Transverse colon (tissue), 4 donors: Measurements from ENCODE around the gene ELP6. TPM values are rescaled to one million over a fixed set of nuclear protein-coding genes. Genes with fewer than 3 reads are reported as not detected.
"Not testable (repeated sequence)": the region's sequence is repeated elsewhere in the genome, so short reads cannot be mapped to it uniquely, and the experiment has no call there.

Source experiments
- DNase-seq: peaks from one replicate; pipeline ENCODE4 v3.0.0-alpha.2; 2019
- H3K27ac ChIP-seq, 4 donors: fragments of 200-600 bp; sonication (generic); 2 replicates each; pipeline ENCODE4 v1.5.1; 2016 to 2018; ENCODE audit warnings: inconsistent platforms in 4 of 4
- H3K27me3 ChIP-seq: fragments of 200-600 bp; sonication (generic); 2 replicates; pipeline ENCODE4 v1.5.1; 2017; ENCODE audit warnings: inconsistent platforms
- H3K36me3 ChIP-seq, 4 donors: fragments of 200-600 bp; sonication (generic); 2 replicates each; pipeline ENCODE4 v1.5.1; 2017 to 2019; ENCODE audit warnings: inconsistent platforms in 4 of 4
- H3K4me1 ChIP-seq, 4 donors: fragments of 200-600 bp; sonication (generic); 2 replicates each; pipeline ENCODE4 v1.5.1; 2017 to 2020; ENCODE audit warnings: inconsistent platforms in 4 of 4
- H3K4me3 ChIP-seq, 4 donors: fragments of 200-600 bp; sonication (generic); 1 replicate in 1 of 4; 2 replicates in 3 of 4; pipeline versions ENCODE4 v1.5.1 to v1.6.1; 2017 to 2019; ENCODE audit warnings: inconsistent platforms in 4 of 4
- H3K9me3 ChIP-seq, 2 donors: fragments of 200-600 bp; sonication (generic); 2 replicates each; pipeline ENCODE4 v1.5.1; 2017 to 2019; ENCODE audit warnings: inconsistent platforms in 2 of 2
- EP300 ChIP-seq: sonication (generic); formaldehyde crosslinking; IDR thresholded peaks from one replicate; pipeline ENCODE4 v1.6.1; 2017; ENCODE audit warnings: antibody characterized with exemption, low read depth
- POLR2A ChIP-seq: fragments of 450-650 bp; IDR thresholded peaks from one replicate; pipeline ENCODE4 v1.6.1; 2016; ENCODE audit warnings: antibody characterized with exemption, mild to moderate bottlenecking, moderate library complexity
- POLR2AphosphoS5 ChIP-seq, 3 donors: sonication (generic); formaldehyde crosslinking; IDR thresholded peaks; one replicate each; pipeline ENCODE4 v1.6.1; 2016; ENCODE audit warnings: antibody characterized with exemption in 3 of 3
- WGBS, 2 donors: methylation state at CpG; one replicate each; pipeline ENCODE4 v1.1.5; 2018; ENCODE audit warnings: low coverage in 1 of 2; 5-methylcytosine and 5-hydroxymethylcytosine counted together
- in situ Hi-C, 4 donors: fragments of 200-750 bp; cut with MboI; loops; one replicate each; pipeline versions ENCODE4 v1.15.0 to v1.15.1; 2017; ENCODE audit warnings: low sequenced_read_pairs in 3 of 4, low pct_ligation_motif_present in 1 of 4, low pct_unique_long_range_greater_than_20kb in 1 of 4
- intact Hi-C: fragments of 100-400 bp; cut with DNase I; formaldehyde crosslinking; loops from one replicate; pipeline ENCODE4 v1.15.1; 2023; ENCODE audit warnings: low total_unique reads
- total RNA-seq, 4 donors: library from RNA; depleted of rRNA; stranded (reverse); fragments of >200 nt; gene quantifications; one replicate each; pipeline ENCODE4 v1.1.0, GENCODE V29; 2016
- TF ChIP-seq, protein P1 (sequence below), 5 experiments: fragments of 200-600 bp in 3 of 5; fragments of 450-650 bp in 2 of 5; sonication (generic) in 3 of 5; IDR thresholded peaks; 1 replicate in 2 of 5; 2 replicates in 3 of 5; pipeline ENCODE4 v1.5.1; 2016 to 2017; ENCODE audit warnings: antibody characterized with exemption in 5 of 5, inconsistent platforms in 3 of 5, mild to moderate bottlenecking in 2 of 5, moderate library complexity in 1 of 5

The ELP6 gene
- total RNA-seq, 4 donors from 2014 or later = 1.2 to 55.7 (median 28.3) TPM

DNA sequence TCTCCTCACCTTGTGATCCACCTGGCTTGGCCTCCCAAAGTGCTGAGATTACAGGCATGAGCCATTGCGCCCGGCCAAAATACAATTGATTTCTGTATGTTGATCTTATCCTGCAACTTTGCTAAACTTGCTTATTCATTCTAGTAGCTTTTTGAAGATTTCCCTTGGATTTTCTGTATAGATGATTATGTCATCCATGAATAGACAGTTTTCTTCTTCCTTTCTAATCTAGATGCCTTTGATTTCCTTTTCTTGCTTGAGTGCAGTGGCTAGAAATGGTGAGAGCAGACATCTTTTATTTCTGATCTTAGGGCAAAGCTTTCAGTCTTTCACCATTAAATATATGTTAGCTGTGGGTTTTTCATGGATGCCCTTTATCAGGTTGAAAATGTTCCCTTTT lies 4.4 kb upstream of the ELP6 start:
- H3K4me3 ChIP-seq = no peak overlapping the region
- intact Hi-C loops (no loop called here), in situ Hi-C loops (no loop called here)
- H3K4me1 ChIP-seq = peaks cover 0 to 12% (median 7%) of the 10 kb centered on the region in 4 donors
- H3K27me3 ChIP-seq = no peaks in the 10 kb centered on the region
- no peaks in the 10 kb centered on the region for H3K36me3 ChIP-seq
- no peak overlapping the region for H3K27ac ChIP-seq
- no peak for TF ChIP-seq POLR2AphosphoS5 (IDR thresholded peaks at IDR 0.05)
- no peak for TF ChIP-seq POLR2A
- TF ChIP-seq EP300 = no peak
- TF ChIP-seq, protein P1, sequence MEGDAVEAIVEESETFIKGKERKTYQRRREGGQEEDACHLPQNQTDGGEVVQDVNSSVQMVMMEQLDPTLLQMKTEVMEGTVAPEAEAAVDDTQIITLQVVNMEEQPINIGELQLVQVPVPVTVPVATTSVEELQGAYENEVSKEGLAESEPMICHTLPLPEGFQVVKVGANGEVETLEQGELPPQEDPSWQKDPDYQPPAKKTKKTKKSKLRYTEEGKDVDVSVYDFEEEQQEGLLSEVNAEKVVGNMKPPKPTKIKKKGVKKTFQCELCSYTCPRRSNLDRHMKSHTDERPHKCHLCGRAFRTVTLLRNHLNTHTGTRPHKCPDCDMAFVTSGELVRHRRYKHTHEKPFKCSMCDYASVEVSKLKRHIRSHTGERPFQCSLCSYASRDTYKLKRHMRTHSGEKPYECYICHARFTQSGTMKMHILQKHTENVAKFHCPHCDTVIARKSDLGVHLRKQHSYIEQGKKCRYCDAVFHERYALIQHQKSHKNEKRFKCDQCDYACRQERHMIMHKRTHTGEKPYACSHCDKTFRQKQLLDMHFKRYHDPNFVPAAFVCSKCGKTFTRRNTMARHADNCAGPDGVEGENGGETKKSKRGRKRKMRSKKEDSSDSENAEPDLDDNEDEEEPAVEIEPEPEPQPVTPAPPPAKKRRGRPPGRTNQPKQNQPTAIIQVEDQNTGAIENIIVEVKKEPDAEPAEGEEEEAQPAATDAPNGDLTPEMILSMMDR (IDR thresholded peaks at IDR 0.05) = no peak
- no peaks in the 10 kb centered on the region for H3K9me3 ChIP-seq
- no peak for DNase-seq
- 93 to 97% methylated on average over 2 of the region's 2 CpGs for WGBS, 2 donors

DNA sequence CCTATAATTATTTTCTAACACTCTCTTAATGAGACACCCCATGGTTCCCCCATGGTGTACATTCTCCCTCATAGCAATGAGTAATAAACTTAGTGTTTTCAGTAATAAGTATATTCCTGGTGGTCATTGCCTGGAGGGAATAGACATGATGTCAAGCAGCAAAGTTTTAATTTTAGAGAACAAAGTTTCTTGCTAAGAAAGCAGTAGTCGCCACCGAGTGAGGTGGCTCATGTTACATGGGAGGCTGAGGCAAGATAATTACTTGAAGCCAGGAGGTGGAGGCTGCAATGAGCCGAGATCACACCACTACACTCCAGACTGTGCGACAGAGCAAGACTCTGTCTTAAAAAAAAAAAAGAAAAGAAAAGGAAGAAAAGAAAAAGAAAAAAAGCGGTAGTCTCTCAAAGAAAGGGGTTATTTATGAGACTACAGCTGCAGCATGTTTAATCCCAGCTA lies 2.4 kb upstream of the ELP6 start:
- H3K27me3 ChIP-seq = no peaks in the 10 kb centered on the region
- in situ Hi-C loops (no loop called here), intact Hi-C loops (no loop called here)
- no peak overlapping the region for H3K4me3 ChIP-seq
- WGBS, 2 donors = 74 to 76% methylated on average over 4 to 5 of the region's 5 CpGs
- H3K27ac ChIP-seq = no peak overlapping the region
- peaks cover 0 to 18% (median 12%) of the 10 kb centered on the region in 4 donors for H3K4me1 ChIP-seq
- DNase-seq = no peak
- no peaks in the 10 kb centered on the region for H3K9me3 ChIP-seq
- TF ChIP-seq, protein P1 (IDR thresholded peaks at IDR 0.05) = no peak
- TF ChIP-seq POLR2AphosphoS5 (IDR thresholded peaks at IDR 0.05) (no peak), EP300 (no peak), POLR2A (no peak)
- H3K36me3 ChIP-seq = no peaks in the 10 kb centered on the region

DNA sequence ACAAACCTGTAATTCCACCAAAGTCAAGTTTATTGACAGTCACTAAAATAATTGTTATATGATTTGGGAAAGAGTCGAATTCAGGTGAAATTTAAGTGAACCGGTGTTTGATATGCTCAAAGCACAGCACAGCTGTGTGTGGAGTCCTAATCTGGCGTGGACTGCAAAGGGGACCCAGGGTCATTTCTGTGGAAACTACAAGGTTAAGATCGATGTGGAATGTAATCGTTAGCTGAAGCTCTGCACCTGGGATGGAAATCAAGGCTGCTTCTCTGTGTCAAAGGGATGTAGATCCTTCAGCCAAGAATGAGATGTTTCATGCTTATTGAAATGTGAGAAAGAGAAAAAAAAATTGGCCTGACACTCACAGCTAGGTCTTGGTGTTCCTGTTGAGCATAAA lies 1.6 kb upstream of the ELP6 start:
- no peak overlapping the region for H3K27ac ChIP-seq
- H3K4me3 ChIP-seq = no peak overlapping the region
- intact Hi-C loops (no loop called here), in situ Hi-C loops (no loop called here)
- no peaks in the 10 kb centered on the region for H3K36me3 ChIP-seq
- DNase-seq = no peak
- no peaks in the 10 kb centered on the region for H3K27me3 ChIP-seq
- 44 to 55% methylated on average over 2 to 5 of the region's 5 CpGs for WGBS, 2 donors
- H3K9me3 ChIP-seq = no peaks in the 10 kb centered on the region
- no peak for TF ChIP-seq EP300
- TF ChIP-seq POLR2AphosphoS5 (IDR thresholded peaks at IDR 0.05) = no peak
- TF ChIP-seq, protein P1 (IDR thresholded peaks at IDR 0.05) = no peak
- TF ChIP-seq POLR2A = no peak
- peaks cover 0 to 18% (median 12%) of the 10 kb centered on the region in 4 donors for H3K4me1 ChIP-seq

DNA sequence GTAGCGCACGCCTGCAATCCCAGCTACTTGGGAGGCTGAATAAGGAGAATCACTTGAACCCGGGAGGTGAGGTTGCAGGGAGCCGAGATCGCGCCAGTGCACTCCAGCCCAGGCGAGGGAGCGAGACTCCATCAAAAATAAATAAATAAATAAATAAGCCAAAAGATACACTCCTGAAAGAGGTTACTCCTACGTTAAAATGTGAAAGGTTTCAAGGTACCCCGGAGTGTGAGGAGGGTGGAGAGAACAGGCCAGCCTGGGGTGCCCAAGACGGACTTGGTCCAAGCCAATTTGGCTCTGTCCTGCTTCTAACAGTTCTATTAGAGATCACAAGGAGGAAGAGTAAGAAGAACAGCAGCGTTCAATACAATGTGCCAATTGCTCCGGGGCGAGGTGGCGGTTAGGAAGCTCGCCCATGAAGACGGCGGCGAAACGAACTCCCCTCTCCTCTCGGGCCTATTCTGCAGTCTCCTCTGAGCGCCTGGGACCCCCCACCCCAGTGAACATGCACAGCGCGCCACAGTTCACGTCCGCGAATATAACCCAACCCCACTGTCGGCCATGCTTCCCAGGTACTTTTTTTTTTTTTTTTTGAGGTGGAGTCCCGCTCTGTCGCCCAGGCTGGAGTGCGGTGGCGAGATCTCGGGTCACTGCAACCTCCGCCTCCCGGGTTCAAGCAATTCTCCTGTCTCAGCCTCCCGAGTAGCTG lies 942 bp downstream of the ELP6 start:
- H3K9me3 ChIP-seq = no peaks in the 10 kb centered on the region
- peak overlapping the region; percentile 92 to 99 (median 94) for H3K27ac ChIP-seq
- no peaks in the 10 kb centered on the region for H3K36me3 ChIP-seq
- H3K4me1 ChIP-seq = peaks cover 0 to 18% (median 12%) of the 10 kb centered on the region in 4 donors
- TF ChIP-seq POLR2A (no peak), POLR2AphosphoS5 (IDR thresholded peaks at IDR 0.05) (no peak), EP300 (no peak)
- TF ChIP-seq, protein P1 (IDR thresholded peaks at IDR 0.05) = no peak
- WGBS, 2 donors = 18 to 50% methylated on average over 9 to 36 of the region's 36 CpGs
- in situ Hi-C loops (no loop called here), intact Hi-C loops (no loop called here)
- H3K27me3 ChIP-seq = no peaks in the 10 kb centered on the region
- H3K4me3 ChIP-seq = peak overlapping the region; percentile 30 to 84 (median 76)
- DNase-seq = peak; percentile 23

DNA sequence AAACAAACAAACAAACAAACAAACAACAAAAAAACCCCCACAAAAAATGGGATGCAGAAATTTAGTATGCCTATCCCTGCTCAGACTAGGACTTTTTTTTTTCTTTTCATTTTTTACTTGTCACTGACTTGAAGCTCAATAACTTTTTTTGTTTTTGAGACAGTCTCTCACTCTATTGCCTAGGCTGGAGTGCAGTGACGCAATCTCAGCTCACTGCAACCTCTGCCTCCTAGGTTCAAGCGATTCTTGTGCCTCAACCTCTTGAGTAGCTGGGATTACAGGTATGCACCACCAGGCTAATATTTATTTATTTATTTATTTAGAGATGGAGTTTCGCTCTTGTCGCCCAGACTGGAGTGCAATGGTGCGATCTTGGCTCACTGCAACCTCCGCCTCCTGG lies 8.2 kb downstream of the ELP6 start:
- H3K27me3 ChIP-seq, H3K9me3 ChIP-seq, H3K4me3 ChIP-seq, H3K27ac ChIP-seq, intact Hi-C loops, H3K4me1 ChIP-seq, in situ Hi-C loops, DNase-seq: not testable (repeated sequence)
- WGBS, 2 donors = 93 to 97% methylated on average over 6 of the region's 6 CpGs
- H3K36me3 ChIP-seq = peaks cover 0 to 29% (median 14%) of the 10 kb centered on the region in 4 donors
